WTC11 (cell line): ENCODE results near the gene TNK1.

ENCODE experiments used
- KAT7 ChIP-seq: sonication (generic); formaldehyde crosslinking; IDR thresholded peaks from 2 replicates; pipeline ENCODE4 v1.8.1; 2023; ENCODE audit warnings: missing genetic modification reagents, mild to moderate bottlenecking, borderline replicate concordance
- NR2C2 ChIP-seq: sonication (generic); formaldehyde crosslinking; IDR thresholded peaks from 2 replicates; pipeline ENCODE4 v1.8.0; 2022; ENCODE audit warnings: mild to moderate bottlenecking, missing genetic modification reagents
- ZNF232 ChIP-seq: sonication (generic); formaldehyde crosslinking; IDR thresholded peaks from 2 replicates; pipeline ENCODE4 v1.8.0; 2022; ENCODE audit warnings: mild to moderate bottlenecking, missing genetic modification reagents
- TF ChIP-seq, protein P1 (sequence below): fragments of 200-600 bp; IDR thresholded peaks from 2 replicates; pipeline ENCODE4 v1.8.0; 2022; ENCODE audit warnings: antibody characterized with exemption
- TF ChIP-seq, protein P2 (sequence below): sonication (generic); formaldehyde crosslinking; IDR thresholded peaks from 2 replicates; pipeline ENCODE4 v1.8.1; 2023; ENCODE audit warnings: mild to moderate bottlenecking, missing genetic modification reagents

DNA sequence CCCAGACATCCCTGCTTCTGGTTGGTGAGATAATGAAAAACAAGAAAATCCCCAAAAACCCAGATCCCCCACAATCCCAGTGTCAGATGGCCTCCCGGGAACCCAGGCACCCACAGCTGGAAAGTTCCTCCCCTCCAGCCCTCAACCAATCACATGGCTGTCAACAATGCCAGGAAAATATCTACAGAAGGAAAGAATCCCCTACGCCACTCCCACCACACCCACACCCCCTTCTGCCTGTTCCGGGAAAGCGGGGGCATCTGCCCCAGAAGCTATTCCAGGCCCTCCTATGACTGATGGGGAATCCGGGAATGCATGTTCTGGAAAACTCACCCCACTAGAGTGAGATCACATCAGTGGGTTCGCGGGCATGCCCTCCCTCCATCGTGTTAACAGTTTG lies 24.1 kb upstream of the TNK1 start:
- TF ChIP-seq, protein P1, sequence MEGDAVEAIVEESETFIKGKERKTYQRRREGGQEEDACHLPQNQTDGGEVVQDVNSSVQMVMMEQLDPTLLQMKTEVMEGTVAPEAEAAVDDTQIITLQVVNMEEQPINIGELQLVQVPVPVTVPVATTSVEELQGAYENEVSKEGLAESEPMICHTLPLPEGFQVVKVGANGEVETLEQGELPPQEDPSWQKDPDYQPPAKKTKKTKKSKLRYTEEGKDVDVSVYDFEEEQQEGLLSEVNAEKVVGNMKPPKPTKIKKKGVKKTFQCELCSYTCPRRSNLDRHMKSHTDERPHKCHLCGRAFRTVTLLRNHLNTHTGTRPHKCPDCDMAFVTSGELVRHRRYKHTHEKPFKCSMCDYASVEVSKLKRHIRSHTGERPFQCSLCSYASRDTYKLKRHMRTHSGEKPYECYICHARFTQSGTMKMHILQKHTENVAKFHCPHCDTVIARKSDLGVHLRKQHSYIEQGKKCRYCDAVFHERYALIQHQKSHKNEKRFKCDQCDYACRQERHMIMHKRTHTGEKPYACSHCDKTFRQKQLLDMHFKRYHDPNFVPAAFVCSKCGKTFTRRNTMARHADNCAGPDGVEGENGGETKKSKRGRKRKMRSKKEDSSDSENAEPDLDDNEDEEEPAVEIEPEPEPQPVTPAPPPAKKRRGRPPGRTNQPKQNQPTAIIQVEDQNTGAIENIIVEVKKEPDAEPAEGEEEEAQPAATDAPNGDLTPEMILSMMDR: no peak
- TF ChIP-seq ZNF232 (no peak), NR2C2 (CRISPR knock-in tag) (no peak), KAT7 (no peak)
- TF ChIP-seq, protein P2, sequence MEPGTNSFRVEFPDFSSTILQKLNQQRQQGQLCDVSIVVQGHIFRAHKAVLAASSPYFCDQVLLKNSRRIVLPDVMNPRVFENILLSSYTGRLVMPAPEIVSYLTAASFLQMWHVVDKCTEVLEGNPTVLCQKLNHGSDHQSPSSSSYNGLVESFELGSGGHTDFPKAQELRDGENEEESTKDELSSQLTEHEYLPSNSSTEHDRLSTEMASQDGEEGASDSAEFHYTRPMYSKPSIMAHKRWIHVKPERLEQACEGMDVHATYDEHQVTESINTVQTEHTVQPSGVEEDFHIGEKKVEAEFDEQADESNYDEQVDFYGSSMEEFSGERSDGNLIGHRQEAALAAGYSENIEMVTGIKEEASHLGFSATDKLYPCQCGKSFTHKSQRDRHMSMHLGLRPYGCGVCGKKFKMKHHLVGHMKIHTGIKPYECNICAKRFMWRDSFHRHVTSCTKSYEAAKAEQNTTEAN (CRISPR knock-in tag): no peak
